Retinal pigment epithelial cell (primary cell): Measurements from ENCODE around the gene UNC119.
"Not testable (repeated sequence)": the region's sequence is repeated elsewhere in the genome, so short reads cannot be mapped to it uniquely, and the experiment has no call there.

ENCODE experiments used
- DNase-seq: peaks from one replicate; pipeline ENCODE4 v3.0.0-alpha.2; 2010; ENCODE audit warnings: low read depth
- H3K4me3 ChIP-seq: 2 replicates; pipeline ENCODE4 v1.5.1; 2011; ENCODE audit warnings: mild to moderate bottlenecking, low read length, control low read depth, moderate library complexity
- CTCF ChIP-seq: conservative IDR thresholded peaks from 2 replicates; pipeline ENCODE4 v1.5.1; 2011; ENCODE audit warnings: low read depth, low read length, control low read depth, inconsistent platforms

The UNC119 gene

GRCh38 chr17:28527859-28528258 is 24.6 kb downstream of the UNC119 start:
- H3K4me3 ChIP-seq = no peak overlapping the region
- DNase-seq = no peak

GRCh38 chr17:28527181-28527681 is 25.2 kb downstream of the UNC119 start:
- no peak for TF ChIP-seq CTCF
- no peak overlapping the region for H3K4me3 ChIP-seq
- no peak for DNase-seq

More at GRCh38 chr17:28527859-28528258, 24.6 kb downstream of the UNC119 start:
- no peak for TF ChIP-seq CTCF

- no peak for TF ChIP-seq CTCF
- no peak overlapping the region for H3K4me3 ChIP-seq
- DNase-seq = no peak
Observed at GRCh38 chr17:28526381-28526780, 26.0 kb downstream of the UNC119 start.

GRCh38 chr17:28524476-28525424 is 27.7 kb downstream of the UNC119 start:
- H3K4me3 ChIP-seq = no peak overlapping the region
- peak; percentile 50 for DNase-seq

GRCh38 chr17:28523876-28524275 is 28.5 kb downstream of the UNC119 start:
- no peak for DNase-seq
- no peak overlapping the region for H3K4me3 ChIP-seq
- TF ChIP-seq CTCF = no peak

More at GRCh38 chr17:28524476-28525424, 27.7 kb downstream of the UNC119 start:
- no peak for TF ChIP-seq CTCF

GRCh38 chr17:28523186-28523585 is 29.2 kb downstream of the UNC119 start:
- no peak overlapping the region for H3K4me3 ChIP-seq
- no peak for DNase-seq
- no peak for TF ChIP-seq CTCF

GRCh38 chr17:28522281-28522680 is 30.1 kb downstream of the UNC119 start:
- H3K4me3 ChIP-seq = not testable (repeated sequence)

More at GRCh38 chr17:28522281-28522680, 30.1 kb downstream of the UNC119 start:
- not testable (repeated sequence) for DNase-seq
